Motor neuron (in vitro differentiated cells): ENCODE measurements around the gene USP11. TPM values are rescaled to one million over a fixed set of nuclear protein-coding genes. Genes with fewer than 3 reads are reported as not detected.

ENCODE experiments used
- ATAC-seq, 8 experiments: fragments of 200-7000 bp; cut with Tn5 transposase; replicated peaks in 6 of 8; 2 replicates each; pipeline ENCODE4 v1.8.0; 2021; ENCODE audit warnings: mild to moderate bottlenecking in 8 of 8, moderate library complexity in 8 of 8
- H3K27ac ChIP-seq, 2 donors: fragments of 250-450 bp; sonication (Bioruptor Pico); 2 replicates each; pipeline ENCODE4 v1.9.0; 2021; ENCODE audit warnings: antibody characterized with exemption in 2 of 2, mild to moderate bottlenecking in 2 of 2, moderate library complexity in 1 of 2
- H3K4me1 ChIP-seq, 2 donors: fragments of 250-450 bp; sonication (Bioruptor Pico); replicated peaks in 1 of 2; 2 replicates each; pipeline ENCODE4 v1.6.1; 2021; ENCODE audit warnings: antibody characterized with exemption in 2 of 2, mild to moderate bottlenecking in 2 of 2, moderate library complexity in 1 of 2
- H3K4me3 ChIP-seq, 5 donors: fragments of 250-450 bp; sonication (Bioruptor Pico); 2 replicates each; pipeline ENCODE4 v1.9.0; 2021; ENCODE audit warnings: antibody characterized with exemption in 5 of 5, mild to moderate bottlenecking in 5 of 5, moderate library complexity in 4 of 5
- WGBS, 10 experiments: fragments of 450-650 bp; shearing (Covaris generic); methylation state at CpG; one replicate each; pipeline ENCODE4 v1.0.0; 2022; 5-methylcytosine and 5-hydroxymethylcytosine counted together
- in situ Hi-C, 9 experiments: fragments of 400-800 bp; cut with MboI; loops; one replicate each; pipeline ENCODE4 v1.15.0; 2021; ENCODE audit warnings: low sequenced_read_pairs in 9 of 9, low pct_unique_long_range_greater_than_20kb in 2 of 9; ENCODE audit not compliant: unreplicated experiment in 9 of 9
- total RNA-seq, 8 experiments: library from RNA; unstranded; fragments of 300-600 nt; gene quantifications; 2 replicates each; pipeline versions ENCODE4 v1.2.3 to v1.2.4, GENCODE V29; 2022

The USP11 gene
- total RNA-seq, 8 experiments from 2014 or later, result 25.0 to 167 (median 110) TPM

GRCh38 chrX:47196098-47196497 lies 36.7 kb upstream of the USP11 start:
- in situ Hi-C loops, result loop anchor here in 2 of 9 experiments (25.0 kb wide), 1 partner anchor 316 kb away; no protein-coding TSS in a partner anchor
- H3K4me3 ChIP-seq, result peak overlapping the region in 3 of 5 donors; percentile 7 to 95 (median 76)
- no peak for ATAC-seq
- H3K27ac ChIP-seq, result no peak overlapping the region
- H3K4me1 ChIP-seq, result peaks cover 25 to 26% of the 10 kb centered on the region in 2 donors
- WGBS, 10 experiments, result 19 to 100% (median 40%) methylated on average over 1 to 3 of the region's 3 CpGs; no CpG with 5 or more reads in 5 of the 10 experiments

GRCh38 chrX:47197526-47197925 lies 35.3 kb upstream of the USP11 start:
- in situ Hi-C loops, result loop anchor here in 2 of 9 experiments (25.0 kb wide), 1 partner anchor 315 kb away; no protein-coding TSS in a partner anchor
- Histone ChIP-seq H3K4me1 (peaks cover 25 to 26% of the 10 kb centered on the region in 2 donors), H3K27ac (no peak overlapping the region), H3K4me3 (no peak overlapping the region)
- no peak for ATAC-seq
- 75 to 80% methylated on average over 1 to 5 of the region's 7 CpGs; no CpG with 5 or more reads in 8 of the 10 experiments for WGBS, 10 experiments

GRCh38 chrX:47198026-47198686 lies 34.7 kb upstream of the USP11 start:
- no peak for ATAC-seq
- Histone ChIP-seq H3K4me3 (no peak overlapping the region), H3K4me1 (peaks cover 25 to 26% of the 10 kb centered on the region in 2 donors), H3K27ac (no peak overlapping the region)
- 10 to 89% (median 80%) methylated on average over 1 to 6 of the region's 10 CpGs; no CpG with 5 or more reads in 7 of the 10 experiments for WGBS, 10 experiments
- in situ Hi-C loops, result loop anchor here in 2 of 9 experiments (25.0 kb wide), 1 partner anchor 314 kb away; no protein-coding TSS in a partner anchor

- 100% methylated on average over 2 to 5 of the region's 15 CpGs; no CpG with 5 or more reads in 8 of the 10 experiments for WGBS, 10 experiments
- ATAC-seq, result no peak
- in situ Hi-C loops, result loop anchor here in 2 of 9 experiments (25.0 kb wide), 1 partner anchor 314 kb away; no protein-coding TSS in a partner anchor
- no peak overlapping the region for H3K27ac ChIP-seq
- no peak overlapping the region for H3K4me3 ChIP-seq
- H3K4me1 ChIP-seq, result peaks cover 25 to 26% of the 10 kb centered on the region in 2 donors
Measured at GRCh38 chrX:47198687-47199080, 34.1 kb upstream of the USP11 start.

- Histone ChIP-seq H3K4me3 (no peak overlapping the region), H3K4me1 (peaks cover 25 to 26% of the 10 kb centered on the region in 2 donors), H3K27ac (no peak overlapping the region)
- no peak for ATAC-seq
- in situ Hi-C loops, result loop anchor here in 2 of 9 experiments (25.0 kb wide), 1 partner anchor 313 kb away; no protein-coding TSS in a partner anchor
- 0 to 100% (median 100%) methylated on average over 1 to 5 of the region's 10 CpGs; no CpG with 5 or more reads in 6 of the 10 experiments for WGBS, 10 experiments
Measured at GRCh38 chrX:47199286-47199685, 33.5 kb upstream of the USP11 start.

- in situ Hi-C loops, result loop anchor here in 6 of 9 experiments (25.0 kb wide), 2 partner anchors 187 to 312 kb away; no protein-coding TSS in a partner anchor
- Histone ChIP-seq H3K4me3 (no peak overlapping the region), H3K27ac (no peak overlapping the region), H3K4me1 (peaks cover 17 to 20% of the 10 kb centered on the region in 2 donors)
- ATAC-seq, result peak in 3 of 8 experiments; percentile 74 to 90 (median 81)
- 97% methylated on average over 3 of the region's 9 CpGs; no CpG with 5 or more reads in 9 of the 10 experiments for WGBS, 10 experiments
Measured at GRCh38 chrX:47200385-47201150, 32.2 kb upstream of the USP11 start.

- ATAC-seq, result no peak
- WGBS, 10 experiments, result 96 to 100% (median 100%) methylated on average over 1 to 8 of the region's 9 CpGs; no CpG with 5 or more reads in 6 of the 10 experiments
- Histone ChIP-seq H3K4me3 (no peak overlapping the region), H3K4me1 (peaks cover 8 to 11% of the 10 kb centered on the region in 2 donors), H3K27ac (no peak overlapping the region)
- in situ Hi-C loops, result loop anchor here in 6 of 9 experiments (25.0 kb wide), 2 partner anchors 186 to 311 kb away; no protein-coding TSS in a partner anchor
Measured at GRCh38 chrX:47201345-47201944, 31.4 kb upstream of the USP11 start.

GRCh38 chrX:47202316-47202715 lies 30.5 kb upstream of the USP11 start:
- ATAC-seq, result no peak
- H3K27ac ChIP-seq, result no peak overlapping the region
- WGBS, 10 experiments, result no CpG with 5 or more reads among the region's 11 CpGs
- peaks cover 0 to 2% of the 10 kb centered on the region in 2 donors for H3K4me1 ChIP-seq
- H3K4me3 ChIP-seq, result no peak overlapping the region
- in situ Hi-C loops, result loop anchor here in 6 of 9 experiments (25.0 kb wide), 2 partner anchors 185 to 310 kb away; no protein-coding TSS in a partner anchor

GRCh38 chrX:47202877-47203276 lies 29.9 kb upstream of the USP11 start:
- no peak overlapping the region for H3K27ac ChIP-seq
- 100% methylated on average over 1 of the region's 4 CpGs; no CpG with 5 or more reads in 9 of the 10 experiments for WGBS, 10 experiments
- ATAC-seq, result no peak
- H3K4me3 ChIP-seq, result no peak overlapping the region
- no peaks in the 10 kb centered on the region for H3K4me1 ChIP-seq
- in situ Hi-C loops, result loop anchor here in 6 of 9 experiments (25.0 kb wide), 2 partner anchors 184 to 309 kb away; no protein-coding TSS in a partner anchor

GRCh38 chrX:47204970-47205369 lies 27.8 kb upstream of the USP11 start:
- Histone ChIP-seq H3K4me3 (no peak overlapping the region), H3K4me1 (no peaks in the 10 kb centered on the region), H3K27ac (no peak overlapping the region)
- in situ Hi-C loops, result loop anchor here in 6 of 9 experiments (25.0 kb wide), 2 partner anchors 182 to 307 kb away; no protein-coding TSS in a partner anchor
- ATAC-seq, result no peak
- WGBS, 10 experiments, result 67 to 100% (median 93%) methylated on average over 1 to 3 of the region's 5 CpGs; no CpG with 5 or more reads in 7 of the 10 experiments

GRCh38 chrX:47206316-47206715 lies 26.5 kb upstream of the USP11 start:
- WGBS, 10 experiments, result 100% methylated on average over 1 of the region's 3 CpGs; no CpG with 5 or more reads in 9 of the 10 experiments
- no peak overlapping the region for H3K4me3 ChIP-seq
- in situ Hi-C loops, result loop anchor here in 6 of 9 experiments (25.0 kb wide), 2 partner anchors 181 to 306 kb away; no protein-coding TSS in a partner anchor
- peak in 3 of 8 experiments; percentile 58 to 78 (median 58) for ATAC-seq
- H3K27ac ChIP-seq, result no peak overlapping the region
- no peaks in the 10 kb centered on the region for H3K4me1 ChIP-seq

GRCh38 chrX:47208108-47208507 lies 24.7 kb upstream of the USP11 start:
- H3K4me3 ChIP-seq, result no peak overlapping the region
- in situ Hi-C loops, result loop anchor here in 6 of 9 experiments (25.0 kb wide), 2 partner anchors 179 to 304 kb away; no protein-coding TSS in a partner anchor
- no peak overlapping the region for H3K27ac ChIP-seq
- no peaks in the 10 kb centered on the region for H3K4me1 ChIP-seq
- 0 to 100% (median 67%) methylated on average over 1 to 11 of the region's 12 CpGs; no CpG with 5 or more reads in 3 of the 10 experiments for WGBS, 10 experiments
- ATAC-seq, result no peak
